ENCODE results near the gene GLRX3. TPM values are rescaled to one million over a fixed set of nuclear protein-coding genes. Genes with fewer than 3 reads are reported as not detected.
A peak's percentile ranks its signal among the peaks of the same experiment; 100 is the strongest.

The GLRX3 gene
- total and polyA plus RNA-seq, 2 experiments from 2014 or later = 141 to 201 TPM

GRCh38 chr10:130135676-130136225, 440 bp upstream of the GLRX3 start:
- no peaks in the 10 kb centered on the region for H3K27me3 ChIP-seq (ENCODE audit: insufficient read depth)
- Mint-ChIP-seq H3K27me3 (ENCODE audit: insufficient read depth, low read depth, poor library complexity) (peaks cover 6% of the 10 kb centered on the region), H3K36me3 (ENCODE audit: low read depth) (peaks cover 13% of the 10 kb centered on the region), H3K4me3 (peak overlapping the region; percentile 81), H3K4me1 (peaks cover 18% of the 10 kb centered on the region), H3K27ac (no peak overlapping the region), H3K9me3 (no peaks in the 10 kb centered on the region)
- no peak for ATAC-seq
- no peak overlapping the region for H3K27ac ChIP-seq (ENCODE audit: low read depth)
- no peaks in the 10 kb centered on the region for H3F3A ChIP-seq (replicated peaks; ENCODE audit: low read depth)
- peaks cover 35% of the 10 kb centered on the region for H4K20me1 ChIP-seq (replicated peaks; ENCODE audit: insufficient read depth)
- H3K79me2 ChIP-seq (replicated peaks; ENCODE audit: insufficient read depth) = peaks cover 45% of the 10 kb centered on the region
- no peak for TF ChIP-seq ZNF331 (CRISPR knock-in tag; IDR thresholded peaks at IDR 0.05; ENCODE audit: low read depth)
- no peak for TF ChIP-seq EZH2 (IDR thresholded peaks at IDR 0.05; ENCODE audit: low read depth, unreplicated experiment)
- no peak for TF ChIP-seq ZNF462 (CRISPR knock-in tag; IDR thresholded peaks at IDR 0.05)
- no peak for TF ChIP-seq ZNF114 (CRISPR knock-in tag; IDR thresholded peaks at IDR 0.05)
- no peak for TF ChIP-seq REST (IDR thresholded peaks at IDR 0.05; ENCODE audit: unreplicated experiment)
- no peak for TF ChIP-seq JUNB (IDR thresholded peaks at IDR 0.05; ENCODE audit: unreplicated experiment)
- TF ChIP-seq STAT1 (IDR thresholded peaks at IDR 0.05; ENCODE audit: unreplicated experiment) = no peak
- H3K9me2 ChIP-seq (ENCODE audit: insufficient read depth) = no peaks in the 10 kb centered on the region
- H3K36me3 ChIP-seq (ENCODE audit: insufficient read depth) = no peaks in the 10 kb centered on the region; the same call in 1 of the 2 replicates
- H3K4me3 ChIP-seq = peak overlapping the region; percentile 85
- peaks cover 13% of the 10 kb centered on the region; the same call in 1 of the 2 replicates for H3K4me1 ChIP-seq (ENCODE audit: insufficient read depth)
- peak overlapping the region; percentile 90 for H2AFZ ChIP-seq
- DNase-seq (ENCODE audit: low spot score) = no peak
- H3K4me2 ChIP-seq = peak overlapping the region; percentile 97
